CD14-positive monocyte (primary cell): ENCODE data around the gene CAP2. TPM values are rescaled to one million over a fixed set of nuclear protein-coding genes. Genes with fewer than 3 reads are reported as not detected.

ENCODE experiments used
- DNase-seq, 3 donors: peaks; one replicate each; pipeline ENCODE4 v3.0.0-alpha.2; 2011 to 2022
- H2AFZ ChIP-seq: 2 replicates; pipeline ENCODE4 v1.6.0; 2012; ENCODE audit warnings: mild to moderate bottlenecking, low read depth, low read length, inconsistent platforms; ENCODE audit not compliant: insufficient read depth, poor library complexity, severe bottlenecking
- H3K27ac ChIP-seq, 2 donors: 1 replicate in 1 of 2; 2 replicates in 1 of 2; pipeline ENCODE4 v1.5.1; 2012 to 2013; ENCODE audit warnings: low read length in 2 of 2, control low read depth in 1 of 2, inconsistent platforms in 1 of 2, low read depth in 1 of 2, mild to moderate bottlenecking in 1 of 2
- H3K27me3 ChIP-seq, 2 donors: one replicate each; pipeline versions ENCODE4 v1.6.0 to v1.6.1; 2011 to 2013; ENCODE audit warnings: low read length in 2 of 2; ENCODE audit not compliant: control insufficient read depth in 2 of 2, insufficient read depth in 2 of 2
- H3K36me3 ChIP-seq, 2 donors: replicated peaks in 1 of 2; 1 replicate in 1 of 2; 2 replicates in 1 of 2; pipeline versions ENCODE4 v1.5.1 to v1.6.1; 2012 to 2013; ENCODE audit warnings: low read length in 2 of 2, control low read depth in 1 of 2, inconsistent platforms in 1 of 2, mild to moderate bottlenecking in 1 of 2; ENCODE audit not compliant: insufficient read depth in 2 of 2, control insufficient read depth in 1 of 2
- H3K4me1 ChIP-seq, 2 donors: 1 replicate in 1 of 2; 2 replicates in 1 of 2; pipeline versions ENCODE4 v1.5.1 to v1.6.1; 2012 to 2013; ENCODE audit warnings: low read length in 2 of 2, control low read depth in 1 of 2, inconsistent platforms in 1 of 2, mild to moderate bottlenecking in 1 of 2, moderate library complexity in 1 of 2; ENCODE audit not compliant: insufficient read depth in 2 of 2, control insufficient read depth in 1 of 2
- H3K4me2 ChIP-seq: replicated peaks from 2 replicates; pipeline ENCODE3; 2012; ENCODE audit warnings: low read length, moderate library complexity, mild to moderate bottlenecking; ENCODE audit not compliant: poor library complexity, severe bottlenecking; ENCODE audit errors: extremely low read depth
- H3K4me3 ChIP-seq, 3 experiments: fragments of 200-600 bp in 1 of 3; sonication (generic) in 1 of 3; replicated peaks in 1 of 3; 1 replicate in 2 of 3; 2 replicates in 1 of 3; pipeline ENCODE4 v1.5.1; 2011 to 2013; ENCODE audit warnings: low read length in 3 of 3, mild to moderate bottlenecking in 3 of 3, control low read depth in 2 of 3, low read depth in 2 of 3, inconsistent platforms in 1 of 3, moderate library complexity in 1 of 3
- H3K79me2 ChIP-seq: 2 replicates; pipeline ENCODE4 v1.6.0; 2012; ENCODE audit warnings: mild to moderate bottlenecking, control low read depth, inconsistent platforms, low read length, moderate library complexity; ENCODE audit not compliant: insufficient read depth
- H3K9ac ChIP-seq: 2 replicates; pipeline ENCODE4 v1.6.0; 2017; ENCODE audit warnings: low read length, mild to moderate bottlenecking; ENCODE audit not compliant: insufficient read depth, poor library complexity, severe bottlenecking
- H3K9me3 ChIP-seq, 2 donors: replicated peaks in 1 of 2; 1 replicate in 1 of 2; 2 replicates in 1 of 2; pipeline versions ENCODE4 v1.5.1 to v1.6.1; 2012 to 2013; ENCODE audit warnings: low read length in 2 of 2, control low read depth in 1 of 2; ENCODE audit not compliant: control insufficient read depth in 1 of 2, insufficient read depth in 1 of 2
- H4K20me1 ChIP-seq: 2 replicates; pipeline ENCODE4 v1.6.0; 2012; ENCODE audit warnings: mild to moderate bottlenecking, low read length, control low read depth, moderate library complexity; ENCODE audit not compliant: insufficient read depth
- H3K27ac Mint-ChIP-seq, 7 donors: one replicate each; pipeline ENCODE4 v1.8.0; 2020; ENCODE audit warnings: mild to moderate bottlenecking in 7 of 7, mixed read lengths in 7 of 7, moderate library complexity in 6 of 7, inconsistent platforms in 2 of 7
- H3K27me3 Mint-ChIP-seq, 3 donors: one replicate each; pipeline ENCODE4 v1.8.0; 2021 to 2022; ENCODE audit warnings: low read depth in 3 of 3, mild to moderate bottlenecking in 3 of 3, mixed read lengths in 3 of 3, moderate library complexity in 3 of 3, inconsistent platforms in 1 of 3
- H3K36me3 Mint-ChIP-seq, 2 donors: one replicate each; pipeline ENCODE4 v1.8.0; 2020; ENCODE audit warnings: mixed read lengths in 2 of 2, inconsistent platforms in 1 of 2, mild to moderate bottlenecking in 1 of 2
- H3K4me1 Mint-ChIP-seq: one replicate; pipeline ENCODE4 v1.8.0; 2020; ENCODE audit warnings: mild to moderate bottlenecking, mixed read lengths
- H3K4me3 Mint-ChIP-seq, 2 donors: one replicate each; pipeline ENCODE4 v1.8.0; 2020; ENCODE audit warnings: mild to moderate bottlenecking in 2 of 2, mixed read lengths in 2 of 2, moderate library complexity in 1 of 2
- H3K9me3 Mint-ChIP-seq, 7 donors: one replicate each; pipeline ENCODE4 v1.8.0; 2020 to 2022; ENCODE audit warnings: mixed read lengths in 7 of 7, mild to moderate bottlenecking in 6 of 7, moderate library complexity in 6 of 7, inconsistent platforms in 2 of 7
- WGBS: methylation state at CpG from one replicate; pipeline ENCODE4 v1.1.5; 2013; ENCODE audit warnings: missing lambda C conversion rate; ENCODE audit not compliant: insufficient coverage; 5-methylcytosine and 5-hydroxymethylcytosine counted together
- intact Hi-C, 2 donors: fragments of 100-400 bp; cut with micrococcal nuclease; formaldehyde crosslinking; loops; one replicate each; pipeline versions ENCODE4 v1.15.0 to v1.15.1; 2023
- polyA plus RNA-seq, 3 donors: library from polyadenylated mRNA; depleted of rRNA in 1 of 3; unstranded in 2 of 3; stranded (reverse) in 1 of 3; fragments of 300-500 nt in 2 of 3; fragments of >200 nt in 1 of 3; fragmentation: Illumina TruSeq in 2 of 3; gene quantifications; 1 replicate in 2 of 3; 2 replicates in 1 of 3; pipeline ENCODE4 v1.2.3, GENCODE V29; 2012 to 2021
- TF ChIP-seq, protein P1 (sequence below): fragments of 200-600 bp; IDR thresholded peaks from one replicate; pipeline ENCODE4 v1.8.0; 2022; ENCODE audit warnings: antibody characterized with exemption, mild to moderate bottlenecking

The CAP2 gene
- polyA plus RNA-seq, 3 donors: not detected

DNA sequence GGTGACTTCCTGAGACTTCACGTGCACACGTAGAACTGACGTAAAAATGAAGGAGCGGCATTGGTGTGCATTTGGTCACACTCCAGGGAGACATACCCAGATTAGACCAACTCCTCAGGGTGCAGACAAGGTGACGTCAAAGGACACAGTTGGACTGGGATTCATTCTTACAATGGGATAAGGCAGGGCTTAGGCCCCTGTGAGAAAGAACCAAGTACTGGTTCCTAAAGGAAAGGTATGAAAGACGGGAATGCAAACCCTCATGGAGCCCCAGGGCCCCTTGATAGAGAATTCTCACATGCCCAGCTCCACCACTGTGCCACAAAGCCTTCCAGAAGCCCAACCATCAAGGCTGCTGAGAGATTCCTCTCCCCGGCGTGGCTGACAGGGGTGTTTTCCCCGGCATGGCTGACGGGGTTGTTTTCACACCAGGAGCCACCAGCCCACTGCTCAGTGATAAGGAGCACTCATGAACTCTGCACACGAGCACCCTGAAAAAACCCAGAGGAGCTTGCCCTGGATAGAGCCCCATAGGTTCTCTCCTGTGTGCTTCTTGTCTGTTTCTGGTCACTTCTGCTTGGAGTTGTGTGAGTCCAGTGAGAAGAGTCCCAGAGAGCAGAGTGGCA is 90.1 kb downstream of the CAP2 start:
- H3K36me3 Mint-ChIP-seq: no peaks in the 10 kb centered on the region
- Histone ChIP-seq H2AFZ (no peak overlapping the region), H3K4me3 (no peak overlapping the region), H3K27ac (no peak overlapping the region), H3K36me3 (no peaks in the 10 kb centered on the region), H3K79me2 (no peaks in the 10 kb centered on the region), H3K4me1 (no peaks in the 10 kb centered on the region), H4K20me1 (no peaks in the 10 kb centered on the region), H3K27me3 (no peaks in the 10 kb centered on the region), H3K9ac (no peak overlapping the region), H3K4me2 (no peak overlapping the region), H3K9me3 (no peaks in the 10 kb centered on the region)
- intact Hi-C loops: no loop called here
- H3K27me3 Mint-ChIP-seq: peaks cover 2 to 4% (median 3%) of the 10 kb centered on the region in 3 donors
- H3K4me3 Mint-ChIP-seq: no peak overlapping the region
- TF ChIP-seq, protein P1, sequence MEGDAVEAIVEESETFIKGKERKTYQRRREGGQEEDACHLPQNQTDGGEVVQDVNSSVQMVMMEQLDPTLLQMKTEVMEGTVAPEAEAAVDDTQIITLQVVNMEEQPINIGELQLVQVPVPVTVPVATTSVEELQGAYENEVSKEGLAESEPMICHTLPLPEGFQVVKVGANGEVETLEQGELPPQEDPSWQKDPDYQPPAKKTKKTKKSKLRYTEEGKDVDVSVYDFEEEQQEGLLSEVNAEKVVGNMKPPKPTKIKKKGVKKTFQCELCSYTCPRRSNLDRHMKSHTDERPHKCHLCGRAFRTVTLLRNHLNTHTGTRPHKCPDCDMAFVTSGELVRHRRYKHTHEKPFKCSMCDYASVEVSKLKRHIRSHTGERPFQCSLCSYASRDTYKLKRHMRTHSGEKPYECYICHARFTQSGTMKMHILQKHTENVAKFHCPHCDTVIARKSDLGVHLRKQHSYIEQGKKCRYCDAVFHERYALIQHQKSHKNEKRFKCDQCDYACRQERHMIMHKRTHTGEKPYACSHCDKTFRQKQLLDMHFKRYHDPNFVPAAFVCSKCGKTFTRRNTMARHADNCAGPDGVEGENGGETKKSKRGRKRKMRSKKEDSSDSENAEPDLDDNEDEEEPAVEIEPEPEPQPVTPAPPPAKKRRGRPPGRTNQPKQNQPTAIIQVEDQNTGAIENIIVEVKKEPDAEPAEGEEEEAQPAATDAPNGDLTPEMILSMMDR: no peak
- DNase-seq: no peak
- WGBS: 94% methylated on average over 5 of the region's 11 CpGs
- H3K27ac Mint-ChIP-seq: no peak overlapping the region
- H3K4me1 Mint-ChIP-seq: no peaks in the 10 kb centered on the region
- peaks cover 0 to 4% (median 0%) of the 10 kb centered on the region in 7 donors for H3K9me3 Mint-ChIP-seq

DNA sequence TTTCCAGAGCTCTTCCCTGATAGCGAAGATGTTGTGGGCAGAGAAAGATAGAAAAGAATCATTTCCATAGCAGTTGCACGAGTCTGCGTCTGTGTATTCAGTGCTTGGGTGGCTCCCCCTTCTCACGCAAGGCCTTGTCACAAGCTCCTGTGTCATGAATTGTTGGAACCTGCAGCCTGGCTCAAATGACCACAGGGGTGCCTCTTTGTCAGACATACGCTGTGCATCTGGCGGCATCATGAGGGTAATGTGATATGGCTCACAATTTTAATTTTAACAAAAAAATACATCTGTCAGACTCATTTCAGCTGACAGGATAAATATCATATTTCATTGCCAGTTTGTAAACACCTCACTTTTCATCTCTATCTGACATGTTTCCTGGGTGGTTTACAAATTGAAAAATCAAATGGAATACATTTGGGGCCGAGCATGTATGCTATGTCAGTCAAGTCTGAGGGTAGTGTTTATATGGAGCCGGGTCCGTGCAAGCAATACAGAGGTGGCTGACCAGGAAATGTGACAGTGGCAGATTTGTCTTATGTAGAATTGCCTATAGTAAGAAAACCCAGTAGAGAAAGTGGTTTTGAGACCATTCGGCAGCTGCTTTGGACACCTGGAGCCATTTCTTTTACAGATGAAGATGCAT is 90.9 kb downstream of the CAP2 start:
- Mint-ChIP-seq H3K36me3 (no peaks in the 10 kb centered on the region), H3K27ac (no peak overlapping the region), H3K4me3 (no peak overlapping the region), H3K27me3 (peaks cover 2 to 4% (median 3%) of the 10 kb centered on the region in 3 donors), H3K4me1 (no peaks in the 10 kb centered on the region), H3K9me3 (peaks cover 0 to 4% (median 0%) of the 10 kb centered on the region in 7 donors)
- H3K4me3 ChIP-seq: no peak overlapping the region
- no peak overlapping the region for H3K4me2 ChIP-seq
- no peak overlapping the region for H2AFZ ChIP-seq
- no peaks in the 10 kb centered on the region for H3K4me1 ChIP-seq
- no peaks in the 10 kb centered on the region for H3K9me3 ChIP-seq
- no peaks in the 10 kb centered on the region for H3K36me3 ChIP-seq
- H3K79me2 ChIP-seq: no peaks in the 10 kb centered on the region
- H4K20me1 ChIP-seq: no peaks in the 10 kb centered on the region
- intact Hi-C loops: no loop called here
- TF ChIP-seq, protein P1: no peak
- DNase-seq: no peak
- no peak overlapping the region for H3K9ac ChIP-seq
- 95% methylated on average over 7 of the region's 10 CpGs for WGBS
- H3K27me3 ChIP-seq: no peaks in the 10 kb centered on the region
- H3K27ac ChIP-seq: no peak overlapping the region
